HCT116 (cell line): Measurements from ENCODE around the gene ANKLE1. TPM values are rescaled to one million over a fixed set of nuclear protein-coding genes. Genes with fewer than 3 reads are reported as not detected.

Experiments used
- ATAC-seq: fragments of 200-7000 bp; cut with Tn5 transposase; 2 replicates; pipeline ENCODE4 v1.9.1; 2020; ENCODE audit warnings: mild to moderate bottlenecking, moderate library complexity
- BruUV-seq: library from RNA; stranded (reverse); fragments of 400-500 nt; replicated peaks from 2 replicates; lab custom pipeline; 2021; lab: Mats Ljungman, UMichigan
- CTCF ChIA-PET: fragments of 300-600 bp; sonication (Branson Sonifier 250); formaldehyde crosslinking; loops from one replicate; lab custom pipeline; 2021; ENCODE audit warnings: antibody characterized with exemption; lab: Charles Lee
- POLR2A ChIA-PET: fragments of 300-600, 350-600 bp; sonication (Branson Sonifier 250); formaldehyde crosslinking; loops from one replicate; lab custom pipeline; 2021; ENCODE audit warnings: antibody characterized with exemption; lab: Charles Lee
- RAD21 ChIA-PET, 2 experiments: fragments of 300-600 bp; sonication (Branson Sonifier 250); formaldehyde crosslinking; loops; one replicate each; lab custom pipeline; 2023; ENCODE audit warnings: low total read pairs in 2 of 2; ENCODE audit not compliant: uncharacterized antibody in 2 of 2, unreplicated experiment in 2 of 2, low non-redundant PET in 1 of 2; lab: Charles Lee
- DNase-seq: peaks from one replicate; pipeline ENCODE4 v3.0.0-alpha.2; 2010; ENCODE audit warnings: low read depth, low spot score
- H2AFZ ChIP-seq: fragments of 200-600 bp; shearing (Covaris generic), sonication (generic); 2 replicates; pipeline ENCODE4 v1.6.1; 2017; ENCODE audit warnings: low read depth, mixed run types, mixed read lengths, antibody characterized with exemption, low read length; ENCODE audit not compliant: poor library complexity, severe bottlenecking
- H3K27ac ChIP-seq: 2 replicates; pipeline ENCODE4 v1.5.1; 2012; ENCODE audit warnings: low read depth, low read length
- H3K27me3 ChIP-seq: fragments of 200-600 bp; sonication (generic); 2 replicates; pipeline ENCODE4 v1.6.1; 2016; ENCODE audit warnings: mixed run types, low read length, mixed read lengths; ENCODE audit not compliant: insufficient read depth
- H3K36me3 ChIP-seq, 2 experiments: fragments of 200-500 bp in 1 of 2; fragments of 200-600 bp in 1 of 2; sonication (Bioruptor generic) in 1 of 2; sonication (generic) in 1 of 2; 2 replicates each; pipeline versions ENCODE4 v1.5.1 to v1.6.1; 2014 to 2016; ENCODE audit warnings: low read length in 2 of 2, inconsistent platforms in 1 of 2, mixed read lengths in 1 of 2, mixed run types in 1 of 2; ENCODE audit not compliant: insufficient read depth in 2 of 2, control insufficient read depth in 1 of 2
- H3K4me1 ChIP-seq, 2 experiments: fragments of 200-600 bp in 1 of 2; sonication (generic) in 1 of 2; 2 replicates each; pipeline versions ENCODE4 v1.5.1 to v1.6.1; 2012 to 2017; ENCODE audit warnings: low read length in 2 of 2, inconsistent platforms in 1 of 2, mild to moderate bottlenecking in 1 of 2, mixed read lengths in 1 of 2, mixed run types in 1 of 2, moderate library complexity in 1 of 2; ENCODE audit not compliant: insufficient read depth in 2 of 2, control insufficient read depth in 1 of 2
- H3K4me2 ChIP-seq: fragments of 200-600 bp; sonication (generic); 2 replicates; pipeline ENCODE4 v1.6.1; 2017; ENCODE audit warnings: mixed run types, low read length, mixed read lengths
- H3K4me3 ChIP-seq, 2 experiments: fragments of 200-600 bp in 1 of 2; sonication (generic) in 1 of 2; replicated peaks in 1 of 2; 2 replicates each; pipeline ENCODE4 v1.5.1; 2011 to 2016; ENCODE audit warnings: low read length in 2 of 2, control low read depth in 1 of 2, low read depth in 1 of 2, mild to moderate bottlenecking in 1 of 2, mixed read lengths in 1 of 2, mixed run types in 1 of 2
- H3K79me2 ChIP-seq: fragments of 200-600 bp; sonication (generic); 2 replicates; pipeline ENCODE4 v1.6.1; 2017; ENCODE audit warnings: mild to moderate bottlenecking, mixed run types, low read length, moderate library complexity, mixed read lengths; ENCODE audit not compliant: insufficient read depth
- H3K9ac ChIP-seq: fragments of 200-600 bp; sonication (generic); 2 replicates; pipeline ENCODE4 v1.6.1; 2016; ENCODE audit warnings: low read length, mixed read lengths
- H3K9me2 ChIP-seq: fragments of 200-600 bp; sonication (generic), shearing (Covaris generic); 2 replicates; pipeline ENCODE4 v1.6.1; 2017; ENCODE audit warnings: mixed run types, mild to moderate bottlenecking, moderate library complexity; ENCODE audit not compliant: insufficient read depth
- H3K9me3 ChIP-seq, 2 experiments: fragments of 200-500 bp in 1 of 2; fragments of 200-600 bp in 1 of 2; sonication (Bioruptor generic) in 1 of 2; sonication (generic) in 1 of 2; 2 replicates each; pipeline ENCODE4 v1.6.1; 2014 to 2017; ENCODE audit warnings: low read length in 2 of 2, mixed read lengths in 2 of 2, inconsistent platforms in 1 of 2, low read depth in 1 of 2, mild to moderate bottlenecking in 1 of 2, mixed run types in 1 of 2, moderate library complexity in 1 of 2; ENCODE audit not compliant: control insufficient read depth in 1 of 2, insufficient read depth in 1 of 2
- H4K20me1 ChIP-seq: fragments of 200-600 bp; sonication (generic), shearing (Covaris generic); 2 replicates; pipeline ENCODE4 v1.6.1; 2017; ENCODE audit warnings: mixed run types, mild to moderate bottlenecking, moderate library complexity; ENCODE audit not compliant: insufficient read depth
- EGR1 ChIP-seq: IDR thresholded peaks from 2 replicates; pipeline ENCODE4 v1.6.1; 2012; ENCODE audit warnings: low read depth
- FOSL1 ChIP-seq: IDR thresholded peaks from 2 replicates; pipeline ENCODE4 v1.6.1; 2012; ENCODE audit warnings: low read depth
- POLR2AphosphoS5 ChIP-seq: IDR thresholded peaks from 2 replicates; pipeline ENCODE4 v1.6.1; 2011; ENCODE audit warnings: mild to moderate bottlenecking, low read depth, low read length, moderate library complexity
- RAD21 ChIP-seq: IDR thresholded peaks from 2 replicates; pipeline ENCODE4 v1.6.1; 2012; ENCODE audit warnings: low read depth, mild to moderate bottlenecking
- SIN3A ChIP-seq: IDR thresholded peaks from 2 replicates; pipeline ENCODE4 v1.6.1; 2012; ENCODE audit warnings: low read depth
- ZFX ChIP-seq: fragments of 450-650 bp; IDR thresholded peaks from 2 replicates; pipeline ENCODE4 v1.6.1; 2017
- ZNF274 ChIP-seq: fragments of 200-500 bp; sonication (Bioruptor generic); IDR thresholded peaks from 2 replicates; pipeline ENCODE4 v1.6.1; 2014; ENCODE audit warnings: mild to moderate bottlenecking, low read depth, low read length, inconsistent platforms
- intact Hi-C: fragments of 100-400 bp; cut with micrococcal nuclease; formaldehyde crosslinking; loops from 2 replicates; pipeline ENCODE4 v1.10.0; 2022
- total RNA-seq: library from RNA; stranded (reverse); gene quantifications from one replicate; pipeline ENCODE4 v1.2.1, GENCODE V29; 2021; ENCODE audit not compliant: unreplicated experiment
- TF ChIP-seq, protein P1 (sequence below): IDR thresholded peaks from 2 replicates; pipeline ENCODE4 v1.6.1; 2012; ENCODE audit warnings: low read depth
- TF ChIP-seq, protein P2 (sequence below): IDR thresholded peaks from 2 replicates; pipeline ENCODE4 v1.6.1; 2012
- TF ChIP-seq, protein P3 (sequence below): IDR thresholded peaks from 2 replicates; pipeline ENCODE4 v1.6.1; 2011; ENCODE audit warnings: mild to moderate bottlenecking, low read length, moderate library complexity; ENCODE audit not compliant: insufficient replicate concordance; ENCODE audit errors: extremely low read depth

Gene ANKLE1
- total RNA-seq, 1 experiment from 2014 or later = 14.8 TPM

DNA sequence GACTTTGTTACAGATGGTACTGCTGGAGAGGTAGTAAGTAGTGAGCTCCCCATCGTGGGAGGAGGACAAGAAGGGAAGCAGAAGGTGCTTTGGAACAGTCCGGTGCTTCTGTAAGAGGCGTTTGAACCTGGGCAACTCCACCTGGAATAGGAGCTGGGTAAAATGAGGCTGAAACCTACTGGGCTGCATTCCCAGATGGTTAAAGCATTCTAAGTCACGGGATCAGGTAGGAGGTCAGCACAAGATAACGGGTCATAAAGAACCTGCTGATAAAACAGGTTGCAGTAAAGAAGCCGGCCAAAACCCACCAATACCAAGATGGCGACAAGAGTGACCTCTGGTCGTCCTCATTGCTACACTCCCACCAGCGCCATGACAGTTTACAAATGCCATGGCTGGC, 5.1 kb downstream of the ANKLE1 start:
- Histone ChIP-seq H3K9ac (no peak overlapping the region), H3K36me3 (peaks cover 0 to 6% of the 10 kb centered on the region in 2 experiments; a peak in 1 of 4 replicates), H3K79me2 (peaks cover 12% of the 10 kb centered on the region; the same call in 1 of the 2 replicates), H3K27me3 (no peaks in the 10 kb centered on the region), H3K27ac (no peak overlapping the region), H2AFZ (no peak overlapping the region), H3K9me3 (no peaks in the 10 kb centered on the region), H3K4me1 (peaks cover 2 to 40% of the 10 kb centered on the region in 2 experiments; a peak in 2 of 4 replicates), H3K4me2 (no peak overlapping the region), H3K9me2 (no peaks in the 10 kb centered on the region), H4K20me1 (no peaks in the 10 kb centered on the region), H3K4me3 (no peak overlapping the region)
- ChIA-PET POLR2A (no interaction called here), CTCF (interaction anchor here (0.6 kb wide), 1 partner anchor 219 kb away, joined by 3 read pairs; no protein-coding TSS in a partner anchor), RAD21 (no interaction called here)
- TF ChIP-seq POLR2AphosphoS5 (no peak), RAD21 (no peak), ZNF274 (no peak), ZFX (no peak), FOSL1 (no peak), EGR1 (no peak), SIN3A (no peak)
- TF ChIP-seq, protein P1, sequence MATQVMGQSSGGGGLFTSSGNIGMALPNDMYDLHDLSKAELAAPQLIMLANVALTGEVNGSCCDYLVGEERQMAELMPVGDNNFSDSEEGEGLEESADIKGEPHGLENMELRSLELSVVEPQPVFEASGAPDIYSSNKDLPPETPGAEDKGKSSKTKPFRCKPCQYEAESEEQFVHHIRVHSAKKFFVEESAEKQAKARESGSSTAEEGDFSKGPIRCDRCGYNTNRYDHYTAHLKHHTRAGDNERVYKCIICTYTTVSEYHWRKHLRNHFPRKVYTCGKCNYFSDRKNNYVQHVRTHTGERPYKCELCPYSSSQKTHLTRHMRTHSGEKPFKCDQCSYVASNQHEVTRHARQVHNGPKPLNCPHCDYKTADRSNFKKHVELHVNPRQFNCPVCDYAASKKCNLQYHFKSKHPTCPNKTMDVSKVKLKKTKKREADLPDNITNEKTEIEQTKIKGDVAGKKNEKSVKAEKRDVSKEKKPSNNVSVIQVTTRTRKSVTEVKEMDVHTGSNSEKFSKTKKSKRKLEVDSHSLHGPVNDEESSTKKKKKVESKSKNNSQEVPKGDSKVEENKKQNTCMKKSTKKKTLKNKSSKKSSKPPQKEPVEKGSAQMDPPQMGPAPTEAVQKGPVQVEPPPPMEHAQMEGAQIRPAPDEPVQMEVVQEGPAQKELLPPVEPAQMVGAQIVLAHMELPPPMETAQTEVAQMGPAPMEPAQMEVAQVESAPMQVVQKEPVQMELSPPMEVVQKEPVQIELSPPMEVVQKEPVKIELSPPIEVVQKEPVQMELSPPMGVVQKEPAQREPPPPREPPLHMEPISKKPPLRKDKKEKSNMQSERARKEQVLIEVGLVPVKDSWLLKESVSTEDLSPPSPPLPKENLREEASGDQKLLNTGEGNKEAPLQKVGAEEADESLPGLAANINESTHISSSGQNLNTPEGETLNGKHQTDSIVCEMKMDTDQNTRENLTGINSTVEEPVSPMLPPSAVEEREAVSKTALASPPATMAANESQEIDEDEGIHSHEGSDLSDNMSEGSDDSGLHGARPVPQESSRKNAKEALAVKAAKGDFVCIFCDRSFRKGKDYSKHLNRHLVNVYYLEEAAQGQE = no peak
- TF ChIP-seq, protein P2, sequence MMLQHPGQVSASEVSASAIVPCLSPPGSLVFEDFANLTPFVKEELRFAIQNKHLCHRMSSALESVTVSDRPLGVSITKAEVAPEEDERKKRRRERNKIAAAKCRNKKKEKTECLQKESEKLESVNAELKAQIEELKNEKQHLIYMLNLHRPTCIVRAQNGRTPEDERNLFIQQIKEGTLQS = no peak
- TF ChIP-seq, protein P3, sequence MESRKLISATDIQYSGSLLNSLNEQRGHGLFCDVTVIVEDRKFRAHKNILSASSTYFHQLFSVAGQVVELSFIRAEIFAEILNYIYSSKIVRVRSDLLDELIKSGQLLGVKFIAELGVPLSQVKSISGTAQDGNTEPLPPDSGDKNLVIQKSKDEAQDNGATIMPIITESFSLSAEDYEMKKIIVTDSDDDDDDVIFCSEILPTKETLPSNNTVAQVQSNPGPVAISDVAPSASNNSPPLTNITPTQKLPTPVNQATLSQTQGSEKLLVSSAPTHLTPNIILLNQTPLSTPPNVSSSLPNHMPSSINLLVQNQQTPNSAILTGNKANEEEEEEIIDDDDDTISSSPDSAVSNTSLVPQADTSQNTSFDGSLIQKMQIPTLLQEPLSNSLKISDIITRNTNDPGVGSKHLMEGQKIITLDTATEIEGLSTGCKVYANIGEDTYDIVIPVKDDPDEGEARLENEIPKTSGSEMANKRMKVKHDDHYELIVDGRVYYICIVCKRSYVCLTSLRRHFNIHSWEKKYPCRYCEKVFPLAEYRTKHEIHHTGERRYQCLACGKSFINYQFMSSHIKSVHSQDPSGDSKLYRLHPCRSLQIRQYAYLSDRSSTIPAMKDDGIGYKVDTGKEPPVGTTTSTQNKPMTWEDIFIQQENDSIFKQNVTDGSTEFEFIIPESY = no peak
- ATAC-seq (no peak), DNase-seq (no peak)
- no TSS peak for BruUV-seq
- intact Hi-C loops = no loop called here
